Activated T-cell treated with anti-CD3 and anti-CD28 coated beads, Interleukin-2, amount 50 U/mL, for 24 hours (primary cell): ENCODE data around the gene SLC26A1.

Experiments
- DNase-seq: peaks from one replicate; pipeline ENCODE4 v3.0.0-alpha.2; 2020
- H3K27ac Mint-ChIP-seq: 2 replicates; pipeline ENCODE4 v1.8.0; 2020; ENCODE audit warnings: mild to moderate bottlenecking, mixed read lengths
- H3K27me3 Mint-ChIP-seq: 2 replicates; pipeline ENCODE4 v1.8.0; 2020; ENCODE audit warnings: mixed read lengths
- H3K36me3 Mint-ChIP-seq: 2 replicates; pipeline ENCODE4 v1.8.0; 2020; ENCODE audit warnings: low read depth, mixed read lengths
- H3K4me1 Mint-ChIP-seq: 2 replicates; pipeline ENCODE4 v1.8.0; 2020; ENCODE audit warnings: low read depth, mixed read lengths
- H3K4me3 Mint-ChIP-seq: 2 replicates; pipeline ENCODE4 v1.8.0; 2020; ENCODE audit warnings: mild to moderate bottlenecking, moderate library complexity, mixed read lengths
- H3K9me3 Mint-ChIP-seq: 2 replicates; pipeline ENCODE4 v1.8.0; 2020; ENCODE audit warnings: mixed read lengths

Gene SLC26A1

GRCh38 chr4:973431-974397 is 19.5 kb downstream of the SLC26A1 start, which contains the start of gene DGKQ:
DGKQ (minus strand) TSS chr4:973569; CDS start chr4:973482, 87 bp downstream.
- H3K4me1 Mint-ChIP-seq: peaks cover 16% of the 10 kb centered on the region

DNA sequence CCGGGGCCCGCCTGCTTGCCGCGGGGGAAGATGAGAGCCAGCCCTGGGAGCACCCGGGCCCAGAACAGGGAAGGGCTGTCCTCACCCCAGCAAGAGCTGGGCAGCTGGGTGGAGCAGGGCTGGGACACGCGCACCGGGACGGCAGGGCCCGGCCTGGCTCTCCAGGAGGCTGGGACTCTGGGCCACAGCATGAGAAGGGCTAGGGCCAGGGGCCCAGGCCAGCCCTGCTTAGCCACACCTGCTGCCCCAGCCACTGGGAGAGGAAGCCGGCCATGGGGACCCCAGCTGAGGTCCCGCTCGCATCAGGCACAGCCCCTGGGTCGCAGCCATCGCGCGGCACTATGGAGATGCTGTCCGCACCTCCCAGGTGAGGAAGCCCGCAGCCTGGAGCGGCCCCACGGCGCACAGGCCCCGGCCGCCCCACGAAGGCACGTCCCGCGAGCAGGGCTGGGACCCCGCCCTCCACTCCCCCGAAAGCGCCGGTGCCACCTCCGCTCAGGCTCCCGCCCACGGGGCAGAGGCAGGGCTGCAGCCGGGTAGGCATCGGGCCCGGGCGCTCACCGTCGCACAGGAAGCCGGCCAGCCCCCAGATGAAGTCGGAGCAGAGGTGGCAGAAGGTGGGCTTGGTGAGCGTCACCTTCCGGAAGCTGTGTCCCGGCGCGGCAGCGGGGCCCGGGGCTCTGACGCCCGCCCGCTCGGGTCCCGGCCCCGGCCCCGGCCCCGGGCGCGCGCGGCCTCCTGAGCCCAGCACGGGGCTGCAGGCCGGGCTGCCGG is 20.4 kb downstream of the SLC26A1 start:
- Mint-ChIP-seq H3K9me3 (no peaks in the 10 kb centered on the region), H3K27me3 (no peaks in the 10 kb centered on the region), H3K36me3 (no peaks in the 10 kb centered on the region), H3K27ac (no peak overlapping the region), H3K4me3 (peak overlapping the region; percentile 65), H3K4me1 (peaks cover 16% of the 10 kb centered on the region)
- DNase-seq: peak; percentile 74

More at GRCh38 chr4:973431-974397, 19.5 kb downstream of the SLC26A1 start, which contains the start of gene DGKQ:
- Mint-ChIP-seq H3K36me3 (no peaks in the 10 kb centered on the region), H3K27me3 (no peaks in the 10 kb centered on the region), H3K4me3 (peak within 1 kb of the TSS; percentile 65), H3K27ac (no peak within 1 kb of the TSS), H3K9me3 (no peaks in the 10 kb centered on the region)
- peak; percentile 95 for DNase-seq

DNA sequence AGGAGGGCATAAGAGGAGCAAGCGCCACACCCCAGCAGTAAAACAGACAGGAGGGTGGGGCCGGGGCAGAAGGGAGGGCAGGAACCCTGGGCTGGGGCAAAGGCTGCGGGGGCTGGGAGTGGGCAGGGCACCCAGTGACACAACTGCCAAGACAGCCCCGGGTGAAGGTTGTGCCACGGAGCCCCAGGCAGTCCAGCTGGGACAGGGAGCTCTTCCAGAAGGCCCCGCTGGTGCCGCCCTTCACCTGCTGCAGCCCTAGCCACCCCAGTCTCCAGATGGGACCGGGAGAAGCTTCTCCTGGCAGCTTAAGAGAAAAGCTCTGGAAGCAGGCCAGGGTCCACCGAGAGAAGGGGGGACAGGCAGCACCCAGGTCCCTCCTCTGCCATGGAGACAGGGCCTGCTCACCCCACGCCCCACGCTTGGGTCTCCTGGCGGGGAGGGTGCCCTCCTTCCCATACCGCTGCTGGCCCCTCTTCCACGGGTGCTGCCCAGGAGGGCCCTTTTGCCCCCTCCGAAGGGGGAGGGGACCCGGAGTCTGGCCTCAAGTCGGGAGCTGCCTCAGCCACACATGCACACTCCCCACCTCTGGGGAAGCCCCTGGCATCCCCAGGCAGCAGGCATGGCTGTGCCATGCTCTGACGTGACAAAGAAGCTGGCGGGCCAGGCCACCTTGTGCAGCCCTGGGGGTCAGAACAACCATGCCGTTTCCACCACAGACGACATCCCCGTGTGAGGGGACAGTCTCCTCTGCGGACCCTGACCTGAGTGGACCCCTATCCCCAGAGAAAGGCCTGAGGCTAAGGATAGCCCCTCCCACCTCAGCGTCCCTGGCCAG is 21.3 kb downstream of the SLC26A1 start:
- peak overlapping the region; percentile 65 for H3K4me3 Mint-ChIP-seq
- H3K36me3 Mint-ChIP-seq: no peaks in the 10 kb centered on the region
- H3K27ac Mint-ChIP-seq: no peak overlapping the region
- no peak for DNase-seq
- H3K4me1 Mint-ChIP-seq: peaks cover 16% of the 10 kb centered on the region
- no peaks in the 10 kb centered on the region for H3K9me3 Mint-ChIP-seq
- H3K27me3 Mint-ChIP-seq: no peaks in the 10 kb centered on the region

- no peak for DNase-seq
- Mint-ChIP-seq H3K4me1 (peaks cover 16% of the 10 kb centered on the region), H3K9me3 (no peaks in the 10 kb centered on the region), H3K27me3 (no peaks in the 10 kb centered on the region), H3K36me3 (peaks cover under 1% of the 10 kb centered on the region), H3K4me3 (peak overlapping the region; percentile 33), H3K27ac (no peak overlapping the region)
Measured at GRCh38 chr4:970854-971520, 22.2 kb downstream of the SLC26A1 start.

DNA sequence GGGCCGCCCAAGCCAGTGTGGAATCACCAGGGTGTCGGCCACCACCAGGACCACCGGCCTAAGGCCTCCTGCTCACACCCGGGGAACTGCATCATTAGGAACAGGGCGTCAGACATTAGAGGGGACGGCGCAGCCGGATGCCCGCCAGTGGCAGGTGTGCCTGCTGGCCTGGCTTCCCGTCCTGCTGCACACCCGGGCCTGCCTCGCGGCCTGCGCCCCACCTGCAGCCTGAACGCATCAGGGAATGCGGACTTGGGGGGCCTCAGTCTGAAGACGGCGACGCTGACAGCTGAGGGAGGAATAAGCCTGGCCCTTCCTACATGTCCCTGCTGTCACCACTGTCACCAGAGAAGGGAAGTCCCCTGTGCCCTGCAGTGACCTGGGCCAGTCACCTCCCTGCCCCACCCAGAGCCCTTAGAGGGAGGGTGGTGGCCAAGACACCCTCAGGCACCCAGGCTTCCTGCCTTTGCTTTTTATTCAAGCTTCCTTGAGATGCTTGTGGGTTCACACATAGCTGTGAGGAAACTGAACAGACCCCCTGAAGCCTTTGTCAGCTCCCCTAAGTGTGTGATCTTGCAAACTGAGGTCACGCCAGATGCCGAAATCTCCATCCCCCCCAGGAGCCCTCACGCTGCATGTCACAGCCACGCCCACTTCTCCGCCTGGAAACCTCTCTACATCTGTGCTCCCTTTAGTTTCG is 23.0 kb downstream of the SLC26A1 start:
- peaks cover 4% of the 10 kb centered on the region for H3K36me3 Mint-ChIP-seq
- peaks cover 16% of the 10 kb centered on the region for H3K4me1 Mint-ChIP-seq
- peak overlapping the region; percentile 2 for H3K27ac Mint-ChIP-seq
- no peaks in the 10 kb centered on the region for H3K27me3 Mint-ChIP-seq
- no peak overlapping the region for H3K4me3 Mint-ChIP-seq
- no peaks in the 10 kb centered on the region for H3K9me3 Mint-ChIP-seq
- DNase-seq: no peak

DNA sequence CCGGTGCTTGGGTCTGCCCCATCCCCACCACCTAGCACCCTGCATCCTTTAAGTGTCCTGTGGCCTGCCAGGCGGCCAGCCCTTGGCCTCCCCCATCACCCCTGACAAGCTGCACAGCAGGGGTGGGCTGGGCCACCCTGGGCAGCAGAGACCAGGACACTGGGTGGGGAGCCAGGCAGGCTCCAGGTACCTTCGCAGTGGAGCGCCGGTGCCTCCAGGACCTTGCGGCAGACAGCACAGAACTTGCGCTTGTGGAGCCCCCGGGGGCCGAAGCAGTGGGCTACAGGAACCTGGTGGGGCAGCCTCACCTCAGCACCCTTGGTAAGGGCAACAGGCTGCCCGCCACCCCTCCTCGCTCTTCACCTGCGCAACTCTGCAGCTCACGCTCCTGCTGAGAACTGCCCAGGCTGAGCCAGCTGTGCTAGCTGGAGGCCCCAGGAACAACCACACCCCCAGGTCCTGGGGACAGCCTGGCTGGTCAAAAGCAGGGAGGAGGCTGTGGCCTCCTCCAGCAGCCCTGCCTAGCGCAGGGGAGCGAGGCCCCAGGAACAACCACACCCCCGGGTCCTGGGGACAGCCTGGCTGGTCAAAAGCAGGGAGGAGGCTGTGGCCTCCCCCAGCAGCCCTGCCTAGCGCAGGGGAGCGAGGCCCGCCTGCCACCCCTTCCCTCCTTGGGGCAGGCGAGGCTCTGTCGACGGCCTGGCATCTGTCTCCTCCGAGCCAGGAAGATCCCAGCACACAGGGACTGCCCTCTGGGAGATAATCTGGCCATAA is 24.4 kb downstream of the SLC26A1 start:
- DNase-seq: no peak
- Mint-ChIP-seq H3K9me3 (no peaks in the 10 kb centered on the region), H3K27ac (no peak overlapping the region), H3K4me1 (peaks cover 16% of the 10 kb centered on the region), H3K4me3 (no peak overlapping the region), H3K36me3 (peaks cover 10% of the 10 kb centered on the region), H3K27me3 (no peaks in the 10 kb centered on the region)

- Mint-ChIP-seq H3K27ac (no peak overlapping the region), H3K27me3 (no peaks in the 10 kb centered on the region), H3K36me3 (peaks cover 15% of the 10 kb centered on the region), H3K4me3 (no peak overlapping the region), H3K9me3 (no peaks in the 10 kb centered on the region), H3K4me1 (peaks cover 16% of the 10 kb centered on the region)
- DNase-seq: no peak
Measured at GRCh38 chr4:968221-968620, 25.0 kb downstream of the SLC26A1 start.

GRCh38 chr4:967113-968104 is 25.8 kb downstream of the SLC26A1 start:
- Mint-ChIP-seq H3K36me3 (peaks cover 17% of the 10 kb centered on the region), H3K27ac (no peak overlapping the region), H3K4me3 (no peak overlapping the region), H3K27me3 (no peaks in the 10 kb centered on the region), H3K4me1 (peaks cover 16% of the 10 kb centered on the region), H3K9me3 (no peaks in the 10 kb centered on the region)
- no peak for DNase-seq

DNA sequence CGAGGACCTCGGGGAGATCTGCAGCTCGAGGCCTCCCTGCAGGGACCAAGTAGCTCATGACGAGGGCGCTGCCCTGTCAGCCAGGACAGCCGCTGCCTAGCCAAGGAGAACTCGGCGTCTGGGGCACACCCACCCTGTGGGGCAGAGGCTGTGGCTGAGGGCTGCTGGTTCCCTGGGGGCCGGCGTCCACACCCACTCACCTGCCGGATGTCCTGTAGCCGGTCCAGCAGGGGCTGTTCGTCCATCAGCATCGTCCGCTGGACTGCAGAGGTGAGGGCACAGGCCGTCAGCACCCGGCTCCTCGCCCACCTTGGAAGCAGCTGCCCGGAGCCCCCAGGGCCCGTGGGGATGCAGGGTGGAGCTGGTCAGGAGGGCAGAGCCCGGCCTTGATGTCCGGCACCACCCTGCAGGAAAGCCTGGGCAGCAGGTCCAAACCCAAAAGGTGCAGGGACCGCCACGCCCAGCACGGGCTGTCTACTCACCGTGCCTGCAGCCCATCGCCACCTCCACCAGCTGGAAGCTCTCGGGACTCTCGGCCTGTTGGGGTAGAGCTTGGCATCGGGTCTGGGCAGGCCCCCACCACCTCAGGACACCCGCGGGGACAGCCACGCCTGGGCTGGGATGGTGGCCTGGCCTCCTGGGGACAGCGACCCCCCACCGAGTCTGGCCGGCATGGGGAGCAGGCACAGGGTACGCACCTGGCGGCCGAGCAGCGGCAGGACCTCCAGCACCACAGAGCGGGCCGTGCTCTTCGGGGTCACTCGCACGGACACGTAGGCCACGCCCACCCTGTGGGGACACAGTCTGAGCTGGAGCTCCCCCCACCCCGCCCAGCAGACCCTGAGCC is 26.7 kb downstream of the SLC26A1 start:
- H3K4me3 Mint-ChIP-seq: no peak overlapping the region
- no peaks in the 10 kb centered on the region for H3K9me3 Mint-ChIP-seq
- peaks cover 13% of the 10 kb centered on the region for H3K4me1 Mint-ChIP-seq
- DNase-seq: no peak
- no peak overlapping the region for H3K27ac Mint-ChIP-seq
- peaks cover 26% of the 10 kb centered on the region for H3K36me3 Mint-ChIP-seq
- H3K27me3 Mint-ChIP-seq: no peaks in the 10 kb centered on the region

DNA sequence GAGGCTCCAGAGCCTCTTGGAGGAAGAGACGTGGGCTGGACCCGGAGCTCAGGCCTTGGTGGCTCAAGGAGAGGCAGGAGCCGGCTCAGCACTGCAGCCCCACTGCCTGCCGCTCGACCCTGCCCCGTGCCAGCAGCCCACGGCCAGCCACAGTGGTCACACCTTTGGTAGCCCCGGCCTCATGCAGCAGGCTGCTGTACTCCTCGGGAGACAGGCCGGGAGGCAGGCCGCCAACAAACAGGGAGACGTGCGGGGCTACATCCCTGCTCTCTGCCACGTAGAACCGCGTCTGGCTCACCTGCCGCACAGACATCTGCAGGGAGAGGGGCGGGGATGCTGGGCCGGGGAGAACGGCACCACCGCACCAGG is 27.5 kb downstream of the SLC26A1 start:
- H3K36me3 Mint-ChIP-seq: peaks cover 26% of the 10 kb centered on the region
- no peaks in the 10 kb centered on the region for H3K9me3 Mint-ChIP-seq
- no peak overlapping the region for H3K27ac Mint-ChIP-seq
- DNase-seq: no peak
- no peak overlapping the region for H3K4me3 Mint-ChIP-seq
- no peaks in the 10 kb centered on the region for H3K27me3 Mint-ChIP-seq
- peaks cover 6% of the 10 kb centered on the region for H3K4me1 Mint-ChIP-seq

DNA sequence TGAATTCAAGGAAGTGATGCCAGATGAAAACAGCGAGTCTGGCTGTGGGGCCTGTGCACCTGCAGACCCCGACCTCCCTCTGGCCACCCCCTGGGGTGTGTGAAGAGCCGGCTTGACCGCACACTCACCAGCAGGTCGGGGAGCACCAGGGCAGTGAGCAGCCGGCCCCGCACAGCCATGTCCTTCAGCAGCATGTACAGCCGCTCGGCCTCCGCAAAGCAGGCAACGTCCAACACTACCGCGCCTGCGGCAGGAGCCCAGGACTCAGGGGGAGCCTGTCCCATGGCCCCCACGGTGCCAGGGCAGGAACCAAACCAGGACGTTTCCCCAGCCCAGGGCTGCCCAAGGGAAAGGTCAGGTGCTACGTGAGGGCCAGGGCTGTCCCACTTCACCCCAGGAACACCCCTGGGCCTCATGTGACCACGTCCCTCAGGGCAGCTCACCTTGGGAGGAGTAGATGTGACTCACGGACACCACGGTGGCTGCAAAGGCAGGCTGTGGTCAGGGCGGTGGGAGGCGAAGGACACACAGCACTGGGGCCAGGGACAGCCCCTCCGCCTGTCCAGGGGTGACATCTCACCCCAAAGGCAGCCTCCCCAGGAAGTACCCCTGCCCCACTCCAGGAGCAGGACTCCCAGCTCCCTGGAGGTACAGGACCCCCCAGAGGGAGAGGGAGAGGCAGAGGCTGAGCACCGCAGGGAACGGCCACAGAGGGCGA is 28.0 kb downstream of the SLC26A1 start:
- H3K27me3 Mint-ChIP-seq: no peaks in the 10 kb centered on the region
- H3K36me3 Mint-ChIP-seq: peaks cover 26% of the 10 kb centered on the region
- H3K4me3 Mint-ChIP-seq: no peak overlapping the region
- H3K27ac Mint-ChIP-seq: no peak overlapping the region
- H3K4me1 Mint-ChIP-seq: peaks cover under 1% of the 10 kb centered on the region
- DNase-seq: no peak
- H3K9me3 Mint-ChIP-seq: no peaks in the 10 kb centered on the region
